AG04449 (cell line): ENCODE results near the gene BANP.
"Not testable (repeated sequence)": the region's sequence is repeated elsewhere in the genome, so short reads cannot be mapped to it uniquely, and the experiment has no call there.

ENCODE experiments used
- CTCF ChIA-PET: fragments of 350-600 bp; formaldehyde crosslinking; extraction: SDS; loops from one replicate; lab custom pipeline; 2021; ENCODE audit warnings: antibody characterized with exemption; lab: Yijun Ruan, JAX
- POLR2A ChIA-PET: fragments of 400-600, 350-600 bp; formaldehyde crosslinking; extraction: SDS; loops from one replicate; lab custom pipeline; 2020; ENCODE audit warnings: antibody characterized with exemption, inconsistent platforms; lab: Yijun Ruan, JAX
- DNase-seq: peaks from one replicate; pipeline ENCODE4 v3.0.0-alpha.2; 2010; ENCODE audit warnings: low read depth, low spot score
- H3K4me3 ChIP-seq: 2 replicates; pipeline ENCODE4 v1.5.1; 2011; ENCODE audit warnings: low read depth, mild to moderate bottlenecking, control low read depth, low read length
- TF ChIP-seq, protein P1 (sequence below): IDR thresholded peaks from one replicate; pipeline ENCODE4 v1.5.1; 2011; ENCODE audit warnings: mild to moderate bottlenecking, moderate library complexity, low read length, control low read depth, inconsistent platforms; ENCODE audit not compliant: insufficient read depth; ENCODE audit errors: missing control alignments

The BANP gene

DNA sequence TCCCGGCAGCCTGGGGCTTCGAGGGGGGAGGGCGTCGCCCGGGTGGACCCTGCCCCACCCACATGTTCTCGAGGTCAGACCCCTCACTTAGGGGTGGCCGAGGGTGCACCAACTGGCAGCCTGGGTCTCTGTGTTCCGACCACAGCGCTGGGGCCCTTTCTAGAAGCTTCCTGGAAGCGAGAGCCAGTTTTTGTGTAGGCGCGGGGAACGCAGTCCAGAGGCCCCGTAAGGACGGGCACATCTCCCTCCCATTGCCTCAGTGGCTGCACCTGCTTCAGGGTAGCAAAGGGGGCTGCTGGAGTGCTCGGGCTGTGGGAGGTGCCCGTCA is 148.3 kb downstream of the BANP start:
- ChIA-PET CTCF (no interaction called here), POLR2A (no interaction called here)
- TF ChIP-seq, protein P1, sequence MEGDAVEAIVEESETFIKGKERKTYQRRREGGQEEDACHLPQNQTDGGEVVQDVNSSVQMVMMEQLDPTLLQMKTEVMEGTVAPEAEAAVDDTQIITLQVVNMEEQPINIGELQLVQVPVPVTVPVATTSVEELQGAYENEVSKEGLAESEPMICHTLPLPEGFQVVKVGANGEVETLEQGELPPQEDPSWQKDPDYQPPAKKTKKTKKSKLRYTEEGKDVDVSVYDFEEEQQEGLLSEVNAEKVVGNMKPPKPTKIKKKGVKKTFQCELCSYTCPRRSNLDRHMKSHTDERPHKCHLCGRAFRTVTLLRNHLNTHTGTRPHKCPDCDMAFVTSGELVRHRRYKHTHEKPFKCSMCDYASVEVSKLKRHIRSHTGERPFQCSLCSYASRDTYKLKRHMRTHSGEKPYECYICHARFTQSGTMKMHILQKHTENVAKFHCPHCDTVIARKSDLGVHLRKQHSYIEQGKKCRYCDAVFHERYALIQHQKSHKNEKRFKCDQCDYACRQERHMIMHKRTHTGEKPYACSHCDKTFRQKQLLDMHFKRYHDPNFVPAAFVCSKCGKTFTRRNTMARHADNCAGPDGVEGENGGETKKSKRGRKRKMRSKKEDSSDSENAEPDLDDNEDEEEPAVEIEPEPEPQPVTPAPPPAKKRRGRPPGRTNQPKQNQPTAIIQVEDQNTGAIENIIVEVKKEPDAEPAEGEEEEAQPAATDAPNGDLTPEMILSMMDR = no peak
- no peak overlapping the region for H3K4me3 ChIP-seq
- DNase-seq = no peak

DNA sequence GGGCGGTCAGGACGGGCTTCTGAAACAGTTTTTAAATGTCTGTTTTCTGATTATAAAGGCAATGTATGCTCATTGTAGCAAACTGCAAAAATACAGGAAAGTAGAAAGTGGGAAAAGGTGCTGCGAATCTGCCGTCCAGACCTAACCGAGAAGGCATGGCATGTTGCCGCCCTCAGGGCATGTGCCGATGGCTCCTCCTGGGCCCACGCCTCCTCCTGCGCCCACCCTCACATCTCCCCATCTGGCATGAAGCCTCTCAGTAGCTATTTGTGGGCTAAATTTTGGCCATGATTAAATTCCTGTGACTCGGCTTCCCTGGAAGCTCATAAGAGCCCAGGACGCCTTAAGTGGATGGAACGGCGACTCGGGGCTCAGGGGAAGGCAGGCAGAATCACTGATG is 148.7 kb downstream of the BANP start:
- CTCF ChIA-PET, H3K4me3 ChIP-seq, DNase-seq, POLR2A ChIA-PET: not testable (repeated sequence)

DNA sequence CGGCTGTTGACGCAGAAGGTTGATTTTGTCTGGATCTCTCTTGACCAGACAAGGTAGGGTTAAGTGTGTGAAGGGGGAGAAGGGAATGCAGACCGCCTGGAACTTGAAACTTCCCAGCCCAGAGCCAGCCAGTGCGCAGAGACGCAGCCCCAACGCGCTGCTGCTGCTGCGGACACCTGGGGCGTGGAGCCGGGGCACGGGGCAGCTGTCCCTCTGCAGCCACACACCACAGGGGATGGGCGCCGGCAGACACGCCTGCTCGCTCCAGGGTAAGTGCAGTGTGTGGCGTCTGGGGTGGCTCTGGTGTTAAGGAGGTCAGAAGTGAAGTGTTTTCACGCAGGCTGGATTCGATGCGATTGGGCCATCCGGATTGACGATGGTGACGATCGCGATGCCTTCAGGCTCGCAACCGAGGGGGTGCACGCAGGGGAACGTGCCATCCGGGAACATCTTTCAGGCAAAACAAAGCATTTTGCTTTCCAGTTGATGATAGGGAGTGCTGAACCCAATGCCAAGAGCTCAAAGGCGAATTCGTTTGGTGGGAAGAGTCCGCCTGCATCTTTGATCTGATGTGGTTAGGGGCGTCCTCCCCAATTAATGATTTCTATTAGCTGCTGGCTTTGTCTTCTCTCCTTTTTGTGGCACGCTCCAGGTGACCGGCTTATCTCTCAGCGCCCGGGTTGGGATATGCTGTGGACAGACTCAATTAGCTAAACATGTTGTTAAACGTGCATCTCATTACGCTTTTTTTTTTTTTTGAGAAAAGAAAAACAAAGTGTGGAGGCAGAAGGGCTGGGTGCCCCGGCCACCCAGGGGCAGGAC is 149.8 kb downstream of the BANP start:
- POLR2A ChIA-PET, DNase-seq, CTCF ChIA-PET, H3K4me3 ChIP-seq: not testable (repeated sequence)

DNA sequence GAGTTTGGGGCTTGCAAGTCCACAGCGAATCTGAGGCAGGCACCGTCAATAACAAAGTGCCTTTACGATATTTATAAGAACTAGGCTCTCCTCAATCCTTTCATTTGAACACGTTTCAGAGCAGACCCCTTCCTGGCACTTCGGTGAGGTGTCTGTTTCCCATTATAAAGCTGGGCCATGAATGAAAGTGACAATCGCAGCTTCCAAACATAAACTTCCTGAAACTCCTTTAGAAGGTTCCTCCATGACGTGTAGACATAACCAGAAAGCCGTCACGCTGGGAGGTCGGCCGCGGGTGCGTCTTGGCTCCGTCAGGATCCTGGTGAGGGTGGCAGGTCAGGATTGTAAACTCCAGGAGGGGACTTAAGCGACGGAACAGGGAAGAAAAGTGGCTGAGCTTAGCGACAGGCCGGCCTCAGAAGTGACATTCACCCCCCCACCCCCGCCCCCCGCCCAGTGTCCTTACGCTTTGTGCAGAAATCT is 150.4 kb downstream of the BANP start:
- POLR2A ChIA-PET, CTCF ChIA-PET, H3K4me3 ChIP-seq, DNase-seq: not testable (repeated sequence)

DNA sequence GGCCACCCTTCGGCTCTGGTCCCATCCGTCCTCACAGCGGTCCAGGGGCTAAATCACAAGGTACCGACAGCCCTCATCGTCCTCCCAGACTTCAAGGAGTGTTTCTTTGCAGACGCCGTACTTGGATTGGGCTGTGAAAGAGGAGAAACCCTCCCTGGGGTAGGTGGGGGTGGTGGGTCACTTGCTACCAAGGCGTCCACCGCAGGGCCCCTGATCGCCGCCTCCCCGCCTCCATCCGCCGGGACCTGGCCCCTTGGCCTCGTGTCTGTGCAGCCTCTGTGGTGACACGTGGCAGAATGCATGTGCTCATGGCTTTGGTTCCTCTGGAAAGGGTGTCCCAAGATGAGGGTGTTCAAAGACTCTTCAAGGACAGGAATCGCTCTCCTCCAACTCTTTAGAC is 151.4 kb downstream of the BANP start:
- DNase-seq = no peak
- no peak overlapping the region for H3K4me3 ChIP-seq
- CTCF ChIA-PET = no interaction called here
- POLR2A ChIA-PET = no interaction called here
- TF ChIP-seq, protein P1 = no peak

DNA sequence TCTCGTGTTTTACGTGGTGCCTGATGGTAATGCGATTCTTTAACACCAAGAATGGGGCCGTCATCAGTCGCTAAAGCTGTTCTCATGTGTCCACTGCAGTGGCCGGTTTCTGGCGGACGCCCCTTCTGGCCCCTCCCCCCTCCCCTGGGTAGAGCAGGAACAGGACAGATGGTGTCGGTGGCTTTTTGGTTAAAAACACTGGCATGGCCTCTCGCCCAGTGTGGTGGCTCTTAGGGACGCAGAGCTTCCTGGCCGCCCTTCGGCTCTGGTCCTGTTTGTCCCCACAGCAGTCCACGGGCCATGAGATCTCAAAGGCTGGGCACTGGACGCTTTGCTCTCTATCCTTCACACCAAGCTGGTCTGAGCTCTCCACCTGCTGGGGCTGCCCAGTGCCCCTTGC is 151.8 kb downstream of the BANP start:
- ChIA-PET POLR2A (no interaction called here), CTCF (no interaction called here)
- no peak for DNase-seq
- no peak overlapping the region for H3K4me3 ChIP-seq
- TF ChIP-seq, protein P1 = no peak

DNA sequence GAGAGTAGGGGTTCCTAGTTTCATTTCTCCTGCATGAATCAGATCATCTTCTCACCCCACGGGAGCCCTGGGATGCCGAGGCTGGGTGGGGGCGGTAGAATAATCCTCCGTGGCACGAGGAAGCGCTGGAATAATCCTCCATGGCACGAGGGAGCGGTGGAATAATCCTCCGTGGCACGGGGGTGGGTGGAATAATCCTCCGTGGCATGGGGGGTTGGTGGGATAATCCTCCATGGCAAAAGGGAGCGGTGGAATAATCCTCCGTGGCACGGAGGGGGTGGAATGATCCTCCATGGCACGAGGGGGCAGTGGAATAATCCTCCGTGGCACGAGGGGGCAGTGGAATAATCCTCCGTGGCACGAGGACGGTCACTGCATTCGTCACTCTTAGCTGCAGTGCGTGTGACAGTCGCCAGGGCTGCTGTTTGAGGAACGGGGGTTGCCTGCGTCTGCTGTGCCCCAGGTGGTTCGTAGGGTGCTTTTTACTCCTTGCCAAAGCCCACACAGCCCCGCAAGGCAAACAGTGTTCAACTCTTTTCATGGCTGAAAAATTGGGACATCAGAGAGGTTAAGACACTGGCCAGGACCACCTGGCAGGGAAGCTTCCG is 152.5 kb downstream of the BANP start:
- CTCF ChIA-PET = no interaction called here
- DNase-seq = no peak

DNA sequence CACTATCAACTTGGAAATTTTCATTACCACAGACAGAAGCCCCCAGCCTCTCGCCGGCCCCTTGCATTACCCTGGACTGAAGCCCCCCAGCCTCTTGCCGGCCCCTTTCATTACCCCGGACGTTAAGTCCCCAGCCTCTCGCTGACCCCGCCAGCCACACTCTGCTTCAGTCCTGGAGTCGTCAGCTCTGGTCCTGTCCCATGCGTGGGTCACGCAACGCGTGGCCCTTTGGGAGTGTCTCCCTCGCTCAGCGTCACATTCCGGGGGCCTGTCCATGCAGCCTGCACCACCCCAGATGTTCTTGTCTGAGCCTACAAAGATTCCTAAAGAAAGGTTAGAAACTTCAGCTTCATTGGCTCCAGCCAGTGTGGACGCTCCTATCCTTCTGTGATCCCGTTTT is 153.1 kb downstream of the BANP start:
- H3K4me3 ChIP-seq, POLR2A ChIA-PET, CTCF ChIA-PET, DNase-seq: not testable (repeated sequence)

More for the DNA sequence above, 152.5 kb downstream of the BANP start:
- POLR2A ChIA-PET = no interaction called here
- TF ChIP-seq, protein P1 = no peak
- H3K4me3 ChIP-seq = no peak overlapping the region

DNA sequence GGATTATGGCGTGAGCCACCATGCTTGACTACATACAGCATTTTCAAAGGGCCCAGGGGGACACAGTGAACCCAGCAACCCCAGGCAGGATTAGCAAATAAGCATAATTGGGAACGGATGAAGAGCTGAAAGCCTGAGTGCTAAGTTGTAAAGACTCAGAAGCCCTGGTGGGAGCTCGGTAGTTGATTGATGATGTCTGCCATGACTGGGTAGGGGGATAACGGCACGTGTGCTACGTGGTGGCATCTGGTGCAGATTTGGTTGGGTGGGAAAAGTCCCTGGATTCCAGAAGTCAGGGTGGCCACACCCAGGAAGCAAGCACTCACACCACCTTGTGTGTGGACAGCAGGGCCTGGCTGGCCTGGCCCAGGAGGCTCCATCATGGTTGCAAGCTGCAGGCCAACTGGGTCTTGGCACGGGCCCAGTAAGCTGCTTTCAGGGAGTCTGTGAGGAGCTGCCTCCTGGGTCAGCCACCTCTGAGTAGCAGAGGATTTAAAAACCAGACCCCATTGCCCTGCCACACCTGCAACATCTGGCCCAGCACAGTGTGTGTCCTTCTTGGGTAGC is 154.4 kb downstream of the BANP start:
- DNase-seq, POLR2A ChIA-PET, CTCF ChIA-PET, H3K4me3 ChIP-seq: not testable (repeated sequence)

DNA sequence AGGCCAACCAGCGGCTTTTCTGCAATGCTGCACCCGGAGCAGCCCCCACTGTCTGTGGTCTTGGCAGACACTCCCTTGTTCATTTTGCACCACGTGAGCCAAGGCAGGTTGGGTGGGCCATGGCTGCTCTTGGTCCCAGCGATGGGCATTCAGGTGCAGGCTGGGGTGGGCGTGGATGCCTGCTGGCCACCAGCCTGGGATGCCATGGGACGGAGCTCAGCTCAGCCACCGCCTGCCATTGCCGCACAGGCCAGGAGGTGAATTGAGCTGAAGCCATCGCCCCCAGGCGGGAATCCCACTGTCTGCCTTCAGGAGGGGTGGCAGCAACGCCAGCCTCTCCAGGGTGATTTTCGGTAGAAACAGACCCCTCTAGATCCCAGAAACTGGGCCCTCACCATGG is 155.3 kb downstream of the BANP start:
- H3K4me3 ChIP-seq, CTCF ChIA-PET, POLR2A ChIA-PET, DNase-seq: not testable (repeated sequence)
